ES-I3 (cell line): Measurements from ENCODE around the gene OTOP2.
"Not testable (repeated sequence)": the region's sequence is repeated elsewhere in the genome, so short reads cannot be mapped to it uniquely, and the experiment has no call there.

Experiments used
- H3K36me3 ChIP-seq: 2 replicates; pipeline ENCODE4 v1.6.1; 2013; ENCODE audit warnings: mild to moderate bottlenecking, low read length, control low read depth, moderate library complexity; ENCODE audit not compliant: insufficient read depth
- H3K4me1 ChIP-seq: 2 replicates; pipeline ENCODE4 v1.6.1; 2013; ENCODE audit warnings: mild to moderate bottlenecking, control low read depth, low read length; ENCODE audit not compliant: insufficient read depth
- H3K9ac ChIP-seq: 2 replicates; pipeline ENCODE4 v1.6.1; 2013; ENCODE audit warnings: low read depth, mild to moderate bottlenecking, low read length, moderate library complexity
- H3K9me3 ChIP-seq: 2 replicates; pipeline ENCODE4 v1.6.1; 2013; ENCODE audit warnings: mild to moderate bottlenecking, low read length, moderate library complexity; ENCODE audit not compliant: control insufficient read depth, insufficient read depth

Gene OTOP2

DNA sequence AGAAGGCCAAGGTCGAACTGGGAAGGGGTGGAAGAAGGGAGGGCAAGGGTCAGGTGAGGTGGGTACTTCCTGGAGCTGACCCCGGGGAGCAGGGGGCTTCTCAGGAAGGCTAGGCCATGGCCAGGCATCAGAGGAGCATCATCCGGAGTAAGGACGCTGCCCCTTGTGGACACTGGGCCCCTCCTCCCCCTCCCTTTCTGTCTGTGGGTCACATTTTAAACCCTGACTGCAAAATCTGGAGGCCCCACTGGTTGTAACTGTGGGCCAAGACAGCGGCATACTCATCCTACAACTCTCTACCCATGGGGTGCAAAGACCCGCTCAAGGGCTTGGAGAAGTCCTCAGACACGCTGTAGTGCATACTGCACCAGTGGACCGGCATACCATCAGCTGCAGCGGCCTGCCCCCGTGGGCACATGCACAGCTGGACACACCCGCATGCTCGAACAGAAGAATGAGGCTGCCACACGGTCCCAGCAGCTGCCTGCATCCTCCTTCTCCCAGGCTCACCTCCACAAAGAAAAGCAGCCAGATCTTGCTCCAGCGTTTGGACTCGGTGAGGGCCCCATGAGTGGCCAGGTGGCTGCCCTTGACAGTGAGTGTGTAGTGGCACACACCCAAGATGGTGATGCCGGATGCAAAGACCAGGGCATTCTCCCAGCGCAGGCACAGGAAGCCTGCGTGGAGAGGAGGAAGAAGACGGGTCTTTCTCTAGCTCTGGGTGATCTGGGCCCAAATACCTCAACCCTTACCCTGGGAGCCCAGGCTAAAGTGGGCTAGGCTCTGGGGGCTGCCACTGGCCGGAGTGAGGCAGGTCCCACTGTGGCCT, 31.8 kb upstream of the OTOP2 start:
- peaks cover 16% of the 10 kb centered on the region for H3K4me1 ChIP-seq
- H3K36me3 ChIP-seq: no peaks in the 10 kb centered on the region
- peak overlapping the region; percentile 63; the same call in 1 of the 2 replicates for H3K9ac ChIP-seq
- no peaks in the 10 kb centered on the region for H3K9me3 ChIP-seq

GRCh38 chr17:74892974-74893911, 30.8 kb upstream of the OTOP2 start, which contains the start of gene FADS6:
TSS of gene FADS6 (minus strand) at chr17:74893633. CDS start at chr17:74893595, 38 bp downstream.
- H3K9me3 ChIP-seq: no peaks in the 10 kb centered on the region
- peaks cover 16% of the 10 kb centered on the region for H3K4me1 ChIP-seq
- H3K36me3 ChIP-seq: no peaks in the 10 kb centered on the region
- H3K9ac ChIP-seq: peak within 1 kb of the TSS; percentile 63; the same call in 1 of the 2 replicates

- no peaks in the 10 kb centered on the region for H3K9me3 ChIP-seq
- H3K9ac ChIP-seq: peak overlapping the region; percentile 63; the same call in 1 of the 2 replicates
- no peaks in the 10 kb centered on the region for H3K36me3 ChIP-seq
- H3K4me1 ChIP-seq: peaks cover 8% of the 10 kb centered on the region
Observed at GRCh38 chr17:74893936-74894671, 30.0 kb upstream of the OTOP2 start.

- H3K36me3 ChIP-seq: no peaks in the 10 kb centered on the region
- no peaks in the 10 kb centered on the region for H3K9me3 ChIP-seq
- H3K4me1 ChIP-seq: 0 out of 2 replicates have a peak, but pooled peaks cover 3% of the 10 kb centered on the region
- H3K9ac ChIP-seq: no peak overlapping the region
Observed at GRCh38 chr17:74898376-74898946, 25.6 kb upstream of the OTOP2 start.

- H3K4me1 ChIP-seq: peaks cover 3% of the 10 kb centered on the region
- H3K9me3 ChIP-seq: no peaks in the 10 kb centered on the region
- H3K36me3 ChIP-seq: no peaks in the 10 kb centered on the region
- H3K9ac ChIP-seq: no peak overlapping the region
Observed at GRCh38 chr17:74900208-74900607, 23.9 kb upstream of the OTOP2 start.

- Histone ChIP-seq H3K4me1 (peaks cover 3% of the 10 kb centered on the region), H3K9me3 (no peaks in the 10 kb centered on the region), H3K9ac (no peak overlapping the region), H3K36me3 (no peaks in the 10 kb centered on the region)
Observed at GRCh38 chr17:74901353-74902135, 22.5 kb upstream of the OTOP2 start.

GRCh38 chr17:74903034-74903433, 21.0 kb upstream of the OTOP2 start:
- Histone ChIP-seq H3K9me3 (no peaks in the 10 kb centered on the region), H3K9ac (no peak overlapping the region), H3K4me1 (peaks cover 3% of the 10 kb centered on the region), H3K36me3 (no peaks in the 10 kb centered on the region)

DNA sequence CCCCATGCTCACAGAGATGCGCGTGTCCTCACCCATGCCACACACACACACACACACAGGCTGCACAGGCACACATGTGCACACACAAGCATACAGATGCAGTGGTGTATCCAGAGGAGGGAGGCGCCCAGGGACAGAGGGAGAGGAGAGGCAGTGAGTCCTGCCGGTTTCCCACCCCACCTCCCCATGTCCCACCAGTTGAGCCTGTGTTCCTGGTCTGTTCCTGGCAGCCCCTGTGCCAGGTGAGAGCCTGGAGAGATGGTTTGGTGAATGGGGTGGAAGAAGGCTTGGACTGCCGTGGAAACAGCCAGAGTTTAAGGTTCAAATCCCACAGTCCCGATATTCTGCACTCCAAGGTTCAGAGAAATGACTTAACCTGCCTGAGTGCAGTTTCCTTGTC, 20.4 kb upstream of the OTOP2 start:
- no peaks in the 10 kb centered on the region for H3K9me3 ChIP-seq
- H3K4me1 ChIP-seq: peaks cover 3% of the 10 kb centered on the region

DNA sequence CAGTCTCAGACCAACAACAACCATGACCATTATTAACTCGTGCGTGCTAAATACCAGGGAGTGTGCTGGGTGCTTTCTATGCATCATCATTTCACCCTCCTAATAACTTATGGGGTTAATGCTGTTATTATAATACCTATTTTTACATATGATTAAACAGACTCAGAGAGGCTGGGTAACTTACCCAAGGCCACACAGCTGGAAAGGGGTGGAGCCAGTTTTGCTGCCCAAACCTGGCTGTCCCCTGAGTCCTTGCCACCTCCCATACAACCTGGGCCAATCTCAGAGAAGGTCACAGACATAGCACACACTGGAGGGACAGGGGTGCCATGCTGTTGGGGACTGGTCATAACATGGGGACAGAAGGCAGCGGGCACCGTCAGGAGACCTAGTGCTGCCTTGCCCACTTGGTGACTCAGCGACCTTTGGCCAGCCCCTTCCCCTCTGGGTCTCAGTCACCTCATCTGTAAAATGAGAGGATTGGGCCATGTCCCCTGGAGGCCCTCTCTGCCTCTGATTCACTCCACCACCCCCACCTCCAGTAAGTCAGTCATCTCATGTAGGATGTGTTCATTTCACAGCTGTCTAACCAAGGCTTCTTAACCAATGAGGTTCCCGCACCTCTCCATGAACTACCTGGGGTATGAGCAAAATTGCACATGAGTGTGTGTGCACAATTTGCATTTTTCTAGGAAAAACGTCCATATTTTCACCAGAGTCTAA, 19.2 kb upstream of the OTOP2 start:
- H3K4me1 ChIP-seq: peaks cover 7% of the 10 kb centered on the region
- no peaks in the 10 kb centered on the region for H3K36me3 ChIP-seq
- no peak overlapping the region for H3K9ac ChIP-seq
- H3K9me3 ChIP-seq: no peaks in the 10 kb centered on the region

More for the DNA sequence above, 20.4 kb upstream of the OTOP2 start:
- Histone ChIP-seq H3K36me3 (no peaks in the 10 kb centered on the region), H3K9ac (no peak overlapping the region)

GRCh38 chr17:74906214-74906793, 17.8 kb upstream of the OTOP2 start:
- not testable (repeated sequence) for H3K9ac ChIP-seq, H3K36me3 ChIP-seq
- H3K4me1 ChIP-seq: peaks cover 13% of the 10 kb centered on the region

DNA sequence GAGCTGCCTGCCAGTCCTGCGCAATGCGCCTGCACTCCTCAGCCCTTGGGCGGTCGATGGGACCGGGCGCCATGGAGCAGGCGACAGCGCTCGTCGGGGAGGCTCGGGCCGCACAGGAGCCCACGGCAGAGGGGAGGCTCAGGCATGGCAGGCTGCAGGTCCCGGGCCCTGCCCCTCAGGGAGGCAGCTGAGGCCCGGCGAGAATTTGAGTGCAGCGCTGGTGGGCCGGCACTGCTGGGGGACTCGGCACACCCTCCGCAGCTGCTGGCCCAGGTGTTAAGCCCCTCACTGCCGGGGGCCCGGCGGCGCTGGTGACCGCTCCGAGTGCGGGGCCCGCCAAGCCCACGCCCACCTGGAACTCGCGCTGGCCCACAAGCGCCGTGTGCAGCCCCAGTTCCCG, 17.1 kb upstream of the OTOP2 start:
- Histone ChIP-seq H3K9ac (no peak overlapping the region), H3K36me3 (no peaks in the 10 kb centered on the region), H3K9me3 (no peaks in the 10 kb centered on the region), H3K4me1 (peaks cover 13% of the 10 kb centered on the region)

More at GRCh38 chr17:74906214-74906793, 17.8 kb upstream of the OTOP2 start:
- not testable (repeated sequence) for H3K9me3 ChIP-seq

- H3K4me1 ChIP-seq: peaks cover 13% of the 10 kb centered on the region
- not testable (repeated sequence) for H3K9ac ChIP-seq, H3K36me3 ChIP-seq
Observed at GRCh38 chr17:74909097-74909496, 15.0 kb upstream of the OTOP2 start.

More at GRCh38 chr17:74909097-74909496, 15.0 kb upstream of the OTOP2 start:
- H3K9me3 ChIP-seq: not testable (repeated sequence)
